Neural crest cell (in vitro differentiated cells): ENCODE data around the gene IRX4. TPM values are rescaled to one million over a fixed set of nuclear protein-coding genes. Genes with fewer than 3 reads are reported as not detected.
A peak's percentile ranks its signal among the peaks of the same experiment; 100 is the strongest.

Source experiments
- DNase-seq: peaks from one replicate; pipeline ENCODE4 v3.0.0; 2021; ENCODE audit warnings: low read depth, mixed read lengths, low spot score
- H3K27ac Mint-ChIP-seq: one replicate; pipeline ENCODE4 v1.8.0; 2021; ENCODE audit warnings: mild to moderate bottlenecking, mixed read lengths; ENCODE audit not compliant: unreplicated experiment
- H3K27me3 Mint-ChIP-seq: 2 replicates; pipeline ENCODE4 v1.8.0; 2021; ENCODE audit warnings: low read depth, mild to moderate bottlenecking, mixed read lengths
- H3K36me3 Mint-ChIP-seq: 2 replicates; pipeline ENCODE4 v1.8.0; 2021; ENCODE audit warnings: low read depth, mild to moderate bottlenecking, mixed read lengths
- H3K4me1 Mint-ChIP-seq: 2 replicates; pipeline ENCODE4 v1.8.0; 2021; ENCODE audit warnings: mixed read lengths
- H3K4me3 Mint-ChIP-seq: one replicate; pipeline ENCODE4 v1.8.0; 2021; ENCODE audit warnings: mild to moderate bottlenecking, mixed read lengths
- H3K9me3 Mint-ChIP-seq: 2 replicates; pipeline ENCODE4 v1.8.0; 2021; ENCODE audit warnings: mixed read lengths
- CTCF ChIP-seq: fragments of 200-600 bp; sonication (generic); conservative IDR thresholded peaks from 2 replicates; pipeline ENCODE4 v1.5.0; 2021; ENCODE audit warnings: antibody characterized with exemption, mild to moderate bottlenecking
- long read RNA-seq: library from polyadenylated mRNA; unstranded; transcript quantifications from one replicate; pipeline ENCODE4 v2.0.0, GENCODE V29; 2020
- total RNA-seq: library from RNA; stranded (reverse); gene quantifications from 2 replicates; pipeline ENCODE4 v1.2.1, GENCODE V29; 2021

Gene IRX4
- 0.28 and 0.77 TPM in 2 replicates for total RNA-seq
- long read RNA-seq, result 0 reads

- H3K36me3 Mint-ChIP-seq, result no peaks in the 10 kb centered on the region
- peaks cover 86% of the 10 kb centered on the region for H3K27me3 Mint-ChIP-seq
- peak within 1 kb of the TSS; percentile 49 for H3K4me3 Mint-ChIP-seq
- DNase-seq, result no peak
- peaks cover 15% of the 10 kb centered on the region for H3K4me1 Mint-ChIP-seq
- H3K27ac Mint-ChIP-seq, result no peak within 1 kb of the TSS
- no peaks in the 10 kb centered on the region for H3K9me3 Mint-ChIP-seq
- no peak for TF ChIP-seq CTCF
Observed at GRCh38 chr5:1882337-1883119, at the start of gene IRX4. TSS of gene IRX4 (minus strand) at chr5:1882925. CDS start at chr5:1882647, 278 bp downstream.

- Mint-ChIP-seq H3K4me3 (peak overlapping the region; percentile 64), H3K36me3 (no peaks in the 10 kb centered on the region), H3K27ac (no peak overlapping the region), H3K9me3 (no peaks in the 10 kb centered on the region), H3K4me1 (no peaks in the 10 kb centered on the region), H3K27me3 (peaks cover 39% of the 10 kb centered on the region)
- TF ChIP-seq CTCF, result no peak
- peak; percentile 30 for DNase-seq
Observed at GRCh38 chr5:1931604-1932231, 49.0 kb upstream of the IRX4 start.

GRCh38 chr5:1930880-1931603, 48.3 kb upstream of the IRX4 start:
- peak; percentile 35 for DNase-seq
- Mint-ChIP-seq H3K27me3 (peaks cover 33% of the 10 kb centered on the region), H3K36me3 (no peaks in the 10 kb centered on the region), H3K27ac (no peak overlapping the region), H3K9me3 (no peaks in the 10 kb centered on the region), H3K4me3 (peak overlapping the region; percentile 64), H3K4me1 (no peaks in the 10 kb centered on the region)
- no peak for TF ChIP-seq CTCF

GRCh38 chr5:1930501-1930879, 47.8 kb upstream of the IRX4 start:
- Mint-ChIP-seq H3K9me3 (no peaks in the 10 kb centered on the region), H3K4me3 (no peak overlapping the region), H3K4me1 (no peaks in the 10 kb centered on the region), H3K36me3 (no peaks in the 10 kb centered on the region), H3K27me3 (peaks cover 32% of the 10 kb centered on the region), H3K27ac (no peak overlapping the region)
- peak; percentile 14 for DNase-seq
- TF ChIP-seq CTCF, result no peak

- Mint-ChIP-seq H3K27me3 (peaks cover 23% of the 10 kb centered on the region), H3K4me3 (no peak overlapping the region), H3K4me1 (no peaks in the 10 kb centered on the region), H3K9me3 (no peaks in the 10 kb centered on the region), H3K27ac (no peak overlapping the region), H3K36me3 (no peaks in the 10 kb centered on the region)
- no peak for DNase-seq
- TF ChIP-seq CTCF, result no peak
Observed at GRCh38 chr5:1929108-1929991, 46.6 kb upstream of the IRX4 start.
